ENCODE data around the gene HOXB7. TPM values are rescaled to one million over a fixed set of nuclear protein-coding genes. Genes with fewer than 3 reads are reported as not detected.

HOXB7 gene
- total RNA-seq, result not detected in 2 replicates

GRCh38 chr17:48610282-48611211, at the start of gene HOXB7:
HOXB7 (minus strand) TSS chr17:48611017; CDS start chr17:48610918, 99 bp downstream.

GRCh38 chr17:48626245-48627117, 15.7 kb upstream of the HOXB7 start, which contains the start of gene HOXB9:
HOXB9 (minus strand) TSS chr17:48626358; CDS start chr17:48626269, 89 bp downstream.

GRCh38 chr17:48615047-48615962, 4.5 kb upstream of the HOXB7 start, which contains the start of gene HOXB8:
HOXB8 (minus strand) TSS chr17:48615292; CDS start chr17:48614704, 588 bp downstream.

GRCh38 chr17:48604770-48605329, 6.0 kb downstream of the HOXB7 start, which contains the start of gene HOXB6:
HOXB6 (minus strand) TSS chr17:48604986; CDS start chr17:48598150, 6,836 bp downstream.

GRCh38 chr17:48593126-48593829, 17.5 kb downstream of the HOXB7 start, which contains the start of gene HOXB5:
HOXB5 (minus strand) TSS chr17:48593779; CDS start chr17:48593682, 97 bp downstream.

GRCh38 chr17:48589831-48590606, 20.8 kb downstream of the HOXB7 start, which contains the start of gene HOXB3:
HOXB3 (minus strand) TSS chr17:48590241; CDS start chr17:48552474, 37,767 bp downstream.

GRCh38 chr17:48577946-48578615, 32.7 kb downstream of the HOXB7 start, which contains the start of gene HOXB4:
HOXB4 (minus strand) TSS chr17:48578350; CDS start chr17:48578319, 31 bp downstream.

Other genes with a start within 250 kb of the HOXB7 start
- gene SKAP1, start 180.8 kb downstream of the HOXB7 start, total RNA-seq, result not detected in 2 replicates
- gene HOXB1, start 80.0 kb downstream of the HOXB7 start, total RNA-seq, result not detected in 2 replicates
- gene HOXB2, start 65.9 kb downstream of the HOXB7 start, total RNA-seq, result 2.1 and 6.9 TPM in 2 replicates
- gene HOXB4, start 32.7 kb downstream of the HOXB7 start, total RNA-seq, result not detected in 2 replicates
- gene HOXB3, start 20.8 kb downstream of the HOXB7 start, total RNA-seq, result under 0.01 and 0.36 TPM in 2 replicates
- gene HOXB5, start 17.2 kb downstream of the HOXB7 start, total RNA-seq, result not detected in 2 replicates
- gene HOXB6, start 6.0 kb downstream of the HOXB7 start, total RNA-seq, result not detected in 2 replicates
- gene HOXB8, start 4.3 kb upstream of the HOXB7 start, total RNA-seq, result not detected in 2 replicates
- gene HOXB9, start 15.3 kb upstream of the HOXB7 start, total RNA-seq, result not detected in 2 replicates
- gene PRAC1, start 111.5 kb upstream of the HOXB7 start, total RNA-seq, result not detected in 2 replicates
- not detected in 2 replicates for gene PRAC2, start 112.2 kb upstream of the HOXB7 start, total RNA-seq
- gene HOXB13, start 117.7 kb upstream of the HOXB7 start, total RNA-seq, result not detected in 2 replicates
- gene TTLL6, start 206.2 kb upstream of the HOXB7 start, total RNA-seq, result 0.16 TPM in 1 of 2 replicates, not detected in the other
- 36.0 and 67.0 TPM in 2 replicates for gene CALCOCO2, start 220.0 kb upstream of the HOXB7 start, total RNA-seq

Data from cardiac atrium fibroblast (primary cell).